Smooth muscle cell of the umbilical artery (primary cell): ENCODE data around the gene IRX1. TPM values are rescaled to one million over a fixed set of nuclear protein-coding genes. Genes with fewer than 3 reads are reported as not detected.

Experiments
- total RNA-seq: library from RNA; depleted of rRNA; stranded (reverse); fragments of >200 nt; gene quantifications from 2 replicates; pipeline ENCODE4 v1.2.3, GENCODE V29; 2014

The IRX1 gene
- total RNA-seq = not detected in 2 replicates

DNA sequence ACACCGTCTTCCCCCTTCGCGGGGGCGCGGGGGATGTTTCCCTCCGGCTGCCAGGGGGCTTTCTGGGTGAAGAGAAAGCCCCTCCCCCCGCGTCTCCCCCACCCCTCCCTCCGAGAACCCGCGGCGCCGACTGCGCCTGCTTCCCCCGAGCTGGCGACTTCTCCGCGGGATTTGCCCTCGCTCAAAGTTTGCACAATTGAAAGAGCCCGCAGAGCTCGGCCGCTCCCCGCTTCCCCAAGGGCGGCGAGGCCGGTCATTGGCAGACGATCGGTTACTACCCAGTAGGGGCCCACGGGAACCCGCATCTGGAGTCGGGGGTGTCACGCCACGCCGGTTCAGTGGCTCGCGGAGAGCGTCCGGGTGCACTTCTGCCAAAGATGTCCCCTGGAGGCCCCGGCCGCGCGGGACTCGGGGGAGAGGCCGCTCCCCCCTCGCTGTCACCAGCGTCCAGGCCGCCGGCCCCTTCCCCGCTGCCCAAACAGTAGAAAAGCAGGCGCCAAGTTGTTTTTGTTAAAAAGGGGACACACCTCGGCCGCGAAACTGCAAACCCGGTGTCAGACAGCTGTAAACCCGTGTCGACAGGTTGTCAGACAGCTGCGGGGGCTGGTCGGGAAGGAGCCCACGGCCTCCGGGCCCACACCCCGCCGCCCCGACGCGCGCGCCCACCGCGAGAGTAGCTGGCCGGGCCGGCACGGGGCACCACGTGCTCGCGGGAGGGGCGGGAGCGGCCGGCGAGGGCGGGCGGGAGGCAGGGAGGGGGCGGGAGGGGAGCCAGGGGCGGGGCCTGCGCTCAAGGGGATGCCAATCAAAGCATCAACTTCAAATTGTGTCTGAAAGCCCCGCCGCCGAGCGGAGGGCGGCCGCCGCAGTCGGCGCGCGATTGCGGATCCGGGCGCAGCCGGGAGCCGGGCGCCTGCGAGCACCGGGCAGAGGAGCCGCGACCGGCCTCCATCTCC is at the start of gene IRX1:
TSS of gene IRX1 (plus strand) at position 827 of the 956 bp plus-strand sequence. CDS start 274 bp downstream, outside the sequence.

